GM12865 (cell line): Measurements from ENCODE around the gene SLC1A4.
"Not testable (repeated sequence)": the region's sequence is repeated elsewhere in the genome, so short reads cannot be mapped to it uniquely, and the experiment has no call there.

Experiments used
- DNase-seq: peaks from one replicate; pipeline ENCODE4 v3.0.0; 2010; ENCODE audit warnings: low read depth
- H3K4me3 ChIP-seq: 2 replicates; pipeline ENCODE4 v1.5.1; 2011; ENCODE audit warnings: mild to moderate bottlenecking, low read depth, low read length, control low read depth
- TF ChIP-seq, protein P1 (sequence below): IDR thresholded peaks from 2 replicates; pipeline ENCODE4 v1.5.1; 2011; ENCODE audit warnings: low read length, control low read depth, low read depth, inconsistent platforms; ENCODE audit not compliant: insufficient read depth; ENCODE audit errors: missing control alignments

The SLC1A4 gene

DNA sequence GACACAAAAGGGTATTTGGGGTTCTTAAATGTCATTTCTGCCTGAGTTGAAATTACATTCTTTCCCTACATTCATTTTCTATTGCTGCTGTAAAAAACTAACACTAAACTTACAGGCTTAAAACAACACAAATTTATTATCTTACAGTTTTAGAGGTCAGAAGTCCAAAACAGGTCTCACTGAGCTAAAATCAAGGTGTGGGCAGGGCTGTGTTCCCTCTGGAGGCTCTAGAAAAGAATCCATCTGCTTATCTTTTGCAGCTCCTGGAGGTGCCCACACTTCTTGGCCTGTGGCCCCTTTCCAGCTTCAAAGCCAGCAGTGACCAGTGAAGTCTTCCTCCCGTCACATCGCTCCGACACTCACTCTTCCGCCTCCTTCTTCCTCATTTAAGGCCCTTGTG, 23.2 kb upstream of the SLC1A4 start:
- no peak for DNase-seq
- TF ChIP-seq, protein P1, sequence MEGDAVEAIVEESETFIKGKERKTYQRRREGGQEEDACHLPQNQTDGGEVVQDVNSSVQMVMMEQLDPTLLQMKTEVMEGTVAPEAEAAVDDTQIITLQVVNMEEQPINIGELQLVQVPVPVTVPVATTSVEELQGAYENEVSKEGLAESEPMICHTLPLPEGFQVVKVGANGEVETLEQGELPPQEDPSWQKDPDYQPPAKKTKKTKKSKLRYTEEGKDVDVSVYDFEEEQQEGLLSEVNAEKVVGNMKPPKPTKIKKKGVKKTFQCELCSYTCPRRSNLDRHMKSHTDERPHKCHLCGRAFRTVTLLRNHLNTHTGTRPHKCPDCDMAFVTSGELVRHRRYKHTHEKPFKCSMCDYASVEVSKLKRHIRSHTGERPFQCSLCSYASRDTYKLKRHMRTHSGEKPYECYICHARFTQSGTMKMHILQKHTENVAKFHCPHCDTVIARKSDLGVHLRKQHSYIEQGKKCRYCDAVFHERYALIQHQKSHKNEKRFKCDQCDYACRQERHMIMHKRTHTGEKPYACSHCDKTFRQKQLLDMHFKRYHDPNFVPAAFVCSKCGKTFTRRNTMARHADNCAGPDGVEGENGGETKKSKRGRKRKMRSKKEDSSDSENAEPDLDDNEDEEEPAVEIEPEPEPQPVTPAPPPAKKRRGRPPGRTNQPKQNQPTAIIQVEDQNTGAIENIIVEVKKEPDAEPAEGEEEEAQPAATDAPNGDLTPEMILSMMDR, result no peak
- no peak overlapping the region for H3K4me3 ChIP-seq

GRCh38 chr2:64966839-64967238, 22.4 kb upstream of the SLC1A4 start:
- TF ChIP-seq, protein P1, result no peak
- H3K4me3 ChIP-seq, result no peak overlapping the region
- DNase-seq, result no peak

DNA sequence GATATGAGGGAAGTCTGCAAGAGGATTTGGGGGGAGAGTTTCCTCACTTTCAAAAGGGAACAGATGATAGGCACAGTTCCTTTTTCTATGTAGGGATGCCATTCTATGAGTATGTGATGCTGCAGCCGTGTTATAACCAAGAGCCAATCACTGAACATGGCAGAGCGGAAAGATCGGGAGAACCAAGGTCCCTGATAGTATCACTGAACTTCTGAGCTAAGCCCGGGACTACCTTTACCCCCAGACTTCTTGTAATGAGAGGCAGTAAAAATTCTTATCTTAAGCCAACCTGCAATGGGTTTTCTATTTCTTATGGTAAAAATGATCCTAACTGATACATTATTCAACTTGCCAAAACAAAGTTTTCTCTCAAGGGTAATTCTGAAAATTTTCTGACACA, 21.6 kb upstream of the SLC1A4 start:
- DNase-seq, result no peak
- TF ChIP-seq, protein P1, result no peak

DNA sequence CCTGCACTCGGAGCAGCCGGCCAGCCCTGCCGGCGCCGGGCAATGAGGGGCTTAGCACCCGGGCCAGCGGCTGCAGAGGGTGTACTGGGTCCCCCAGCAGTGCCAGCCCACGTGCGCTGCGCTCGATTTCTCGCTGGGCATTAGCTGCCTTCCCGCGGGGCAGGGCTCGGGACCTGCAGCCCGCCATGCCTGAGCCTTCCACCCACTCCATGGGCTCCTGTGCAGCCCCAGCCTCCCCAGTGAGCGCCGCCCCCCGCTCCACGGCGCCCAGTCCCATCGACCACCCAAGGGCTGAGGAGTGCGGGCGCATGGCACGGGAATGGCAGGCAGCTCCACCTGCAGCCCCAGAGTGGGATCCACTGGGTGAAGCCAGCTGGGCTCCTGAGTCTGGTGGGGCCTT, 20.1 kb upstream of the SLC1A4 start:
- DNase-seq, H3K4me3 ChIP-seq: not testable (repeated sequence)

More for the DNA sequence above, 21.6 kb upstream of the SLC1A4 start:
- no peak overlapping the region for H3K4me3 ChIP-seq

GRCh38 chr2:64970495-64970894, 18.7 kb upstream of the SLC1A4 start:
- no peak overlapping the region for H3K4me3 ChIP-seq
- TF ChIP-seq, protein P1, result no peak
- no peak for DNase-seq

GRCh38 chr2:64972426-64972825, 16.8 kb upstream of the SLC1A4 start:
- H3K4me3 ChIP-seq, result no peak overlapping the region
- TF ChIP-seq, protein P1, result no peak
- DNase-seq, result no peak

DNA sequence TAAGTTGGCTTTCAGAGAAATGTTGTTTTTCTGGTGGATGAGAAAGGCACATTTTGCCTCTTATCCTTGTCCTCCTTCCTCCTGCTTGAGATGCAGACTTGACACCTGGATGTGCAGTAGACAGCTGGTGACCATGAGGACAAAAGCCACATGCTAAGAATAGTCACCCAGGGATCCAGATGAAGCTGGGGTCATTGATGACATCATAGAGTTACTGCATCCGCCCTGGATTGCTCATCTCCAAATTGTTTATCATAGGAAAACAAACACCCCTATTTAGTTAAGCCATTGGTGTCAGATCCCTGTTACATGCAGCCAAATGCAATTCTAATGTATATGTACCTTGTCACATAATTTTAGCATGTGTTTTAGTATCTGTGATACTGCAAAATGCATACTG, 16.3 kb upstream of the SLC1A4 start:
- no peak overlapping the region for H3K4me3 ChIP-seq
- DNase-seq, result no peak
- TF ChIP-seq, protein P1, result no peak
